Measurements from ENCODE around the gene CYB5R2.
"Not testable (repeated sequence)": the region's sequence is repeated elsewhere in the genome, so short reads cannot be mapped to it uniquely, and the experiment has no call there.

The CYB5R2 gene

GRCh38 chr11:7668464-7668863 is 4.8 kb downstream of the CYB5R2 start:
- DNase-seq: no peak

- DNase-seq: no peak
Observed at GRCh38 chr11:7667460-7667859, 5.8 kb downstream of the CYB5R2 start.

GRCh38 chr11:7666292-7666866 is 6.9 kb downstream of the CYB5R2 start:
- DNase-seq: no peak

- no peak for DNase-seq
Observed at GRCh38 chr11:7665473-7666291, 7.6 kb downstream of the CYB5R2 start.

- DNase-seq: no peak
Observed at GRCh38 chr11:7664867-7665266, 8.4 kb downstream of the CYB5R2 start.

- not testable (repeated sequence) for DNase-seq
Observed at GRCh38 chr11:7663531-7663930, 9.8 kb downstream of the CYB5R2 start.

GRCh38 chr11:7657306-7658025 is 15.8 kb downstream of the CYB5R2 start:
- DNase-seq: no peak

GRCh38 chr11:7656704-7657103 is 16.6 kb downstream of the CYB5R2 start:
- DNase-seq: no peak

GRCh38 chr11:7655253-7656217 is 17.8 kb downstream of the CYB5R2 start:
- DNase-seq: no peak

GRCh38 chr11:7654195-7654705 is 19.1 kb downstream of the CYB5R2 start:
- no peak for DNase-seq

- DNase-seq: no peak
Observed at GRCh38 chr11:7651700-7652099, 21.6 kb downstream of the CYB5R2 start.

- no peak for DNase-seq
Observed at GRCh38 chr11:7651140-7651551, 22.2 kb downstream of the CYB5R2 start.

GRCh38 chr11:7648264-7648663 is 25.0 kb downstream of the CYB5R2 start:
- no peak for DNase-seq

GRCh38 chr11:7646866-7647265 is 26.4 kb downstream of the CYB5R2 start:
- no peak for DNase-seq

- no peak for DNase-seq
Observed at GRCh38 chr11:7645206-7645605, 28.1 kb downstream of the CYB5R2 start.

GRCh38 chr11:7643314-7643713 is 30.0 kb downstream of the CYB5R2 start:
- DNase-seq: no peak

- DNase-seq: no peak
Observed at GRCh38 chr11:7642747-7643146, 30.6 kb downstream of the CYB5R2 start.

GRCh38 chr11:7640816-7641215 is 32.5 kb downstream of the CYB5R2 start:
- no peak for DNase-seq

- DNase-seq: no peak
Observed at GRCh38 chr11:7639643-7640025, 33.7 kb downstream of the CYB5R2 start.

GRCh38 chr11:7638710-7639642 is 34.3 kb downstream of the CYB5R2 start:
- no peak for DNase-seq

- DNase-seq: no peak
Observed at GRCh38 chr11:7637447-7638157, 35.7 kb downstream of the CYB5R2 start.
